Trophoblast cell (in vitro differentiated cells and primary cell): Measurements from ENCODE around the gene GPR6.

Source experiments
- DNase-seq, 2 donors: peaks; one replicate each; pipeline ENCODE4 v3.0.0-alpha.2; 2016
- H2AFZ ChIP-seq: 2 replicates; pipeline ENCODE4 v1.6.1; 2013; ENCODE audit warnings: low read length, moderate library complexity, mild to moderate bottlenecking; ENCODE audit not compliant: insufficient read depth, poor library complexity
- H2AK5ac ChIP-seq: 2 replicates; pipeline ENCODE4 v1.6.1; 2013; ENCODE audit warnings: mild to moderate bottlenecking, low read length
- H2BK120ac ChIP-seq: 2 replicates; pipeline ENCODE4 v1.6.1; 2013; ENCODE audit warnings: low read length, mild to moderate bottlenecking, moderate library complexity; ENCODE audit not compliant: insufficient read depth, poor library complexity
- H2BK12ac ChIP-seq: 2 replicates; pipeline ENCODE4 v1.6.1; 2013; ENCODE audit warnings: mild to moderate bottlenecking, low read length, moderate library complexity
- H2BK5ac ChIP-seq: 2 replicates; pipeline ENCODE4 v1.6.1; 2013; ENCODE audit warnings: low read length, low read depth, moderate library complexity, mild to moderate bottlenecking; ENCODE audit not compliant: poor library complexity
- H3K14ac ChIP-seq: 2 replicates; pipeline ENCODE4 v1.6.1; 2013; ENCODE audit warnings: mild to moderate bottlenecking, low read length
- H3K18ac ChIP-seq: 2 replicates; pipeline ENCODE4 v1.6.1; 2013; ENCODE audit warnings: mild to moderate bottlenecking, low read length
- H3K23ac ChIP-seq: 2 replicates; pipeline ENCODE4 v1.6.1; 2013; ENCODE audit warnings: low read length
- H3K27ac ChIP-seq: 2 replicates; pipeline ENCODE4 v1.5.1; 2013; ENCODE audit warnings: low read depth, mild to moderate bottlenecking, inconsistent platforms, low read length, moderate library complexity
- H3K27me3 ChIP-seq: 2 replicates; pipeline ENCODE4 v1.6.1; 2013; ENCODE audit warnings: inconsistent platforms, mild to moderate bottlenecking, low read length, moderate library complexity; ENCODE audit not compliant: insufficient read depth
- H3K36me3 ChIP-seq, 2 experiments: 1 replicate in 1 of 2; 2 replicates in 1 of 2; pipeline ENCODE4 v1.6.1; 2013; ENCODE audit warnings: low read length in 2 of 2, mild to moderate bottlenecking in 2 of 2, moderate library complexity in 1 of 2; ENCODE audit not compliant: insufficient read depth in 2 of 2, control insufficient read depth in 1 of 2
- H3K4ac ChIP-seq: 2 replicates; pipeline ENCODE4 v1.6.1; 2013; ENCODE audit warnings: low read depth, mild to moderate bottlenecking, low read length, moderate library complexity
- H3K4me1 ChIP-seq, 2 experiments: 1 replicate in 1 of 2; 2 replicates in 1 of 2; pipeline ENCODE4 v1.6.1; 2013; ENCODE audit warnings: low read length in 2 of 2, mild to moderate bottlenecking in 2 of 2, moderate library complexity in 1 of 2; ENCODE audit not compliant: insufficient read depth in 2 of 2, control insufficient read depth in 1 of 2
- H3K4me2 ChIP-seq: 2 replicates; pipeline ENCODE4 v1.6.1; 2013; ENCODE audit warnings: inconsistent platforms, mild to moderate bottlenecking, low read length, moderate library complexity
- H3K4me3 ChIP-seq: 2 replicates; pipeline ENCODE4 v1.5.1; 2013; ENCODE audit warnings: mild to moderate bottlenecking, low read depth, low read length, inconsistent platforms
- H3K79me1 ChIP-seq: one replicate; pipeline ENCODE4 v1.6.1; 2013; ENCODE audit warnings: low read length
- H3K79me2 ChIP-seq: 2 replicates; pipeline ENCODE4 v1.6.1; 2013; ENCODE audit warnings: low read length, mild to moderate bottlenecking; ENCODE audit not compliant: control insufficient read depth, insufficient read depth, poor library complexity
- H3K9ac ChIP-seq: 2 replicates; pipeline ENCODE4 v1.6.1; 2013; ENCODE audit warnings: mild to moderate bottlenecking, low read length
- H3K9me3 ChIP-seq: 2 replicates; pipeline ENCODE4 v1.6.1; 2013; ENCODE audit warnings: low read depth, mild to moderate bottlenecking, control low read depth, inconsistent platforms, low read length; ENCODE audit not compliant: insufficient read depth
- H4K12ac ChIP-seq: 2 replicates; pipeline ENCODE4 v1.6.1; 2013; ENCODE audit warnings: low read depth, mild to moderate bottlenecking, low read length, moderate library complexity
- H4K8ac ChIP-seq: 2 replicates; pipeline ENCODE4 v1.6.1; 2013; ENCODE audit warnings: low read depth, mild to moderate bottlenecking, low read length, moderate library complexity
- H4K91ac ChIP-seq: one replicate; pipeline ENCODE4 v1.6.1; 2013; ENCODE audit warnings: low read depth, mild to moderate bottlenecking, low read length, moderate library complexity
- WGBS: extraction: QIAGEN DNeasy Blood & Tissue Kit; methylation state at CpG from one replicate; pipeline ENCODE4 v1.1.7; 2013; ENCODE audit warnings: missing lambda C conversion rate; ENCODE audit not compliant: insufficient read length, insufficient coverage; ENCODE audit errors: extremely low coverage; 5-methylcytosine and 5-hydroxymethylcytosine counted together

Gene GPR6

GRCh38 chr6:109999740-110000139 is 21.6 kb downstream of the GPR6 start:
- no peaks in the 10 kb centered on the region for H3K4me1 ChIP-seq
- H3K14ac ChIP-seq = no peak overlapping the region
- H2AFZ ChIP-seq = no peak overlapping the region
- no peak overlapping the region for H3K4ac ChIP-seq
- H3K79me1 ChIP-seq = no peaks in the 10 kb centered on the region
- H3K27ac ChIP-seq = no peak overlapping the region
- H3K9me3 ChIP-seq = no peaks in the 10 kb centered on the region
- H3K18ac ChIP-seq = no peak overlapping the region
- no peak overlapping the region for H2BK5ac ChIP-seq
- H3K36me3 ChIP-seq = no peaks in the 10 kb centered on the region
- H3K27me3 ChIP-seq = no peaks in the 10 kb centered on the region
- no peak overlapping the region for H3K4me2 ChIP-seq
- no peak for DNase-seq
- no peak overlapping the region for H3K23ac ChIP-seq
- H3K9ac ChIP-seq = no peak overlapping the region
- H4K8ac ChIP-seq = no peak overlapping the region
- H3K79me2 ChIP-seq = no peaks in the 10 kb centered on the region
- H2BK120ac ChIP-seq = no peak overlapping the region
- no peak overlapping the region for H2AK5ac ChIP-seq
- H2BK12ac ChIP-seq = no peak overlapping the region
- WGBS = no CpG with 5 or more reads among the region's 3 CpGs
- H4K91ac ChIP-seq = no peak overlapping the region
- H4K12ac ChIP-seq = no peak overlapping the region
- no peak overlapping the region for H3K4me3 ChIP-seq

- H3K4me2 ChIP-seq = no peak overlapping the region
- no peak overlapping the region for H4K8ac ChIP-seq
- H3K27me3 ChIP-seq = no peaks in the 10 kb centered on the region
- no peaks in the 10 kb centered on the region for H3K9me3 ChIP-seq
- no peak overlapping the region for H3K9ac ChIP-seq
- H4K12ac ChIP-seq = no peak overlapping the region
- H3K23ac ChIP-seq = no peak overlapping the region
- no peak overlapping the region for H2AFZ ChIP-seq
- no peak overlapping the region for H3K14ac ChIP-seq
- no CpG with 5 or more reads among the region's 5 CpGs for whole genome bisulfite sequencing
- no peak overlapping the region for H3K18ac ChIP-seq
- no peak overlapping the region for H2BK120ac ChIP-seq
- no peaks in the 10 kb centered on the region for H3K79me2 ChIP-seq
- H3K36me3 ChIP-seq = no peaks in the 10 kb centered on the region
- no peak overlapping the region for H3K4me3 ChIP-seq
- H2BK5ac ChIP-seq = no peak overlapping the region
- no peak overlapping the region for H3K27ac ChIP-seq
- H2AK5ac ChIP-seq = no peak overlapping the region
- H3K4me1 ChIP-seq = no peaks in the 10 kb centered on the region
- DNase-seq = no peak
- H4K91ac ChIP-seq = no peak overlapping the region
- no peaks in the 10 kb centered on the region for H3K79me1 ChIP-seq
- no peak overlapping the region for H2BK12ac ChIP-seq
- no peak overlapping the region for H3K4ac ChIP-seq
Measured at GRCh38 chr6:110002676-110003075, 24.6 kb downstream of the GPR6 start.

- no CpG with 5 or more reads among the region's 6 CpGs for WGBS
- no peak overlapping the region for H2BK5ac ChIP-seq
- H3K9ac ChIP-seq = no peak overlapping the region
- no peaks in the 10 kb centered on the region for H3K4me1 ChIP-seq
- no peaks in the 10 kb centered on the region for H3K27me3 ChIP-seq
- no peaks in the 10 kb centered on the region for H3K79me1 ChIP-seq
- no peak overlapping the region for H3K18ac ChIP-seq
- no peaks in the 10 kb centered on the region for H3K79me2 ChIP-seq
- H3K27ac ChIP-seq = no peak overlapping the region
- no peaks in the 10 kb centered on the region for H3K9me3 ChIP-seq
- H4K91ac ChIP-seq = no peak overlapping the region
- H3K4me2 ChIP-seq = no peak overlapping the region
- no peak overlapping the region for H4K12ac ChIP-seq
- H2AFZ ChIP-seq = no peak overlapping the region
- no peak overlapping the region for H4K8ac ChIP-seq
- no peak overlapping the region for H2AK5ac ChIP-seq
- H2BK120ac ChIP-seq = no peak overlapping the region
- no peak for DNase-seq
- H3K36me3 ChIP-seq = no peaks in the 10 kb centered on the region
- no peak overlapping the region for H3K14ac ChIP-seq
- H3K4me3 ChIP-seq = no peak overlapping the region
- no peak overlapping the region for H2BK12ac ChIP-seq
- H3K4ac ChIP-seq = no peak overlapping the region
- H3K23ac ChIP-seq = no peak overlapping the region
Measured at GRCh38 chr6:110013386-110013785, 35.3 kb downstream of the GPR6 start.

- DNase-seq = peak in 1 of 2 donors; percentile 69
- Histone ChIP-seq H3K4me2 (no peak overlapping the region), H2BK5ac (no peak overlapping the region), H3K79me2 (no peaks in the 10 kb centered on the region), H3K4me1 (no peaks in the 10 kb centered on the region), H3K36me3 (no peaks in the 10 kb centered on the region), H3K4ac (no peak overlapping the region), H2BK120ac (no peak overlapping the region), H3K18ac (no peak overlapping the region), H3K27me3 (no peaks in the 10 kb centered on the region), H2AFZ (no peak overlapping the region), H3K9me3 (no peaks in the 10 kb centered on the region), H3K9ac (no peak overlapping the region), H3K23ac (no peak overlapping the region), H3K27ac (no peak overlapping the region), H4K91ac (no peak overlapping the region), H2AK5ac (no peak overlapping the region), H4K8ac (no peak overlapping the region), H3K14ac (no peak overlapping the region), H2BK12ac (no peak overlapping the region), H3K79me1 (no peaks in the 10 kb centered on the region), H3K4me3 (no peak overlapping the region), H4K12ac (no peak overlapping the region)
- no CpG with 5 or more reads among the region's 9 CpGs for WGBS
Measured at GRCh38 chr6:110015206-110015605, 37.1 kb downstream of the GPR6 start.
